Prostate gland (tissue), 2 donors: ENCODE results near the gene SCIMP. TPM values are rescaled to one million over a fixed set of nuclear protein-coding genes. Genes with fewer than 3 reads are reported as not detected.
"Not testable (repeated sequence)": the region's sequence is repeated elsewhere in the genome, so short reads cannot be mapped to it uniquely, and the experiment has no call there.

Source experiments
- DNase-seq: peaks from one replicate; pipeline ENCODE4 v3.0.0-alpha.2; 2019; ENCODE audit warnings: low spot score
- H3K27ac ChIP-seq, 2 donors: fragments of 200-600 bp; sonication (generic); 2 replicates each; pipeline ENCODE4 v1.5.1; 2017 to 2019
- H3K27me3 ChIP-seq: fragments of 200-600 bp; sonication (generic); replicated peaks from 2 replicates; pipeline ENCODE4 v1.5.1; 2019; ENCODE audit not compliant: insufficient read depth
- H3K36me3 ChIP-seq, 2 donors: fragments of 200-600 bp; sonication (generic); 1 replicate in 1 of 2; 2 replicates in 1 of 2; pipeline versions ENCODE4 v1.5.1 to v1.8.1; 2017 to 2019
- H3K4me1 ChIP-seq: fragments of 200-600 bp; sonication (generic); replicated peaks from 2 replicates; pipeline ENCODE4 v1.5.1; 2019
- H3K4me3 ChIP-seq, 2 donors: fragments of 200-600 bp; sonication (generic); 2 replicates each; pipeline ENCODE4 v1.5.1; 2017 to 2019
- H3K9me3 ChIP-seq: fragments of 200-600 bp; sonication (generic); 2 replicates; pipeline ENCODE4 v1.5.1; 2017
- CTCF ChIP-seq, 4 experiments: fragments of 200-600 bp in 2 of 4; fragments of 450-650 bp in 2 of 4; sonication (generic) in 2 of 4; IDR thresholded peaks; 1 replicate in 3 of 4; 2 replicates in 1 of 4; pipeline ENCODE4 v1.5.1; 2016 to 2019; ENCODE audit warnings: antibody characterized with exemption in 4 of 4, mild to moderate bottlenecking in 2 of 4, moderate library complexity in 2 of 4
- POLR2A ChIP-seq: fragments of 450-650 bp; IDR thresholded peaks from one replicate; pipeline ENCODE4 v1.6.1; 2016; ENCODE audit warnings: antibody characterized with exemption, mild to moderate bottlenecking
- POLR2AphosphoS5 ChIP-seq: sonication (generic); formaldehyde crosslinking; IDR thresholded peaks from one replicate; pipeline ENCODE4 v1.6.1; 2017; ENCODE audit warnings: antibody characterized with exemption
- WGBS: methylation state at CpG from one replicate; pipeline ENCODE4 v1.1.5; 2018; 5-methylcytosine and 5-hydroxymethylcytosine counted together
- intact Hi-C: fragments of 100-400 bp; cut with DNase I; formaldehyde crosslinking; loops from one replicate; pipeline ENCODE4 v1.14.2; 2022
- total RNA-seq, 2 donors: library from RNA; depleted of rRNA; stranded (reverse); fragments of >200 nt; gene quantifications; one replicate each; pipeline ENCODE4 v1.1.0, GENCODE V29; 2016

Gene SCIMP
- total RNA-seq, 2 donors from 2014 or later, result 0.68 to 2.3 TPM

GRCh38 chr17:5241861-5242671, 7.4 kb upstream of the SCIMP start:
- WGBS, result 25% methylated on average over 10 of the region's 10 CpGs
- intact Hi-C loops, result no loop called here
- Histone ChIP-seq H3K27ac (peak overlapping the region in 1 of 2 donors; percentile 42), H3K9me3 (no peaks in the 10 kb centered on the region), H3K4me1 (no peaks in the 10 kb centered on the region), H3K4me3 (no peak overlapping the region), H3K27me3 (no peaks in the 10 kb centered on the region), H3K36me3 (no peaks in the 10 kb centered on the region)
- TF ChIP-seq CTCF (IDR thresholded peaks at IDR 0.05) (no peak), POLR2A (no peak)
- DNase-seq, result no peak

GRCh38 chr17:5239769-5240168, 5.1 kb upstream of the SCIMP start:
- 77% methylated on average over 7 of the region's 7 CpGs for WGBS
- intact Hi-C loops, H3K27ac ChIP-seq, H3K36me3 ChIP-seq, H3K4me3 ChIP-seq, DNase-seq, H3K4me1 ChIP-seq, H3K27me3 ChIP-seq, H3K9me3 ChIP-seq: not testable (repeated sequence)

DNA sequence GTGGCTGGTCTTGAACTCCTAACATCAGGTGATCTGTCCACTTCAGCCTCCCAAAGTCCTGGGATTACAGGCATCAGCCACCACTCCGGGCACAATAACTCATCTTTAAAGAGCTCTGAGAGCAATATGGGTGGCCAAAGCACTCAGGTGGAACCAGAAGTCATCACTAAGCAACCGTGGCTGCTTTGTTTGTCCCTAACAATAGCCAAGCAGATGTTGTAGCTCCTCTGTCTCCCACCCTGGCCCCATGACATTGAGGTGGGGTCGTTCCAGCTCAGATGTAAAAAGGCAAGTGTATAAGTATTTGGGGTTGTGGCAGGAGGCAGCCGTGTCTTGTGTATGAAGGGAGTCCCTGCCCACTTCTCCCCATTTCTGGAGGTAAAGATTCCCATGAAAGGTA, 3.7 kb upstream of the SCIMP start:
- Histone ChIP-seq H3K4me1 (no peaks in the 10 kb centered on the region), H3K27me3 (no peaks in the 10 kb centered on the region), H3K9me3 (no peaks in the 10 kb centered on the region), H3K27ac (no peak overlapping the region), H3K36me3 (no peaks in the 10 kb centered on the region), H3K4me3 (no peak overlapping the region)
- intact Hi-C loops, result no loop called here
- TF ChIP-seq POLR2A, result no peak
- no peak for TF ChIP-seq CTCF (IDR thresholded peaks at IDR 0.05)
- no peak for TF ChIP-seq POLR2AphosphoS5
- no peak for DNase-seq
- WGBS, result 33% methylated on average over 4 of the region's 4 CpGs

DNA sequence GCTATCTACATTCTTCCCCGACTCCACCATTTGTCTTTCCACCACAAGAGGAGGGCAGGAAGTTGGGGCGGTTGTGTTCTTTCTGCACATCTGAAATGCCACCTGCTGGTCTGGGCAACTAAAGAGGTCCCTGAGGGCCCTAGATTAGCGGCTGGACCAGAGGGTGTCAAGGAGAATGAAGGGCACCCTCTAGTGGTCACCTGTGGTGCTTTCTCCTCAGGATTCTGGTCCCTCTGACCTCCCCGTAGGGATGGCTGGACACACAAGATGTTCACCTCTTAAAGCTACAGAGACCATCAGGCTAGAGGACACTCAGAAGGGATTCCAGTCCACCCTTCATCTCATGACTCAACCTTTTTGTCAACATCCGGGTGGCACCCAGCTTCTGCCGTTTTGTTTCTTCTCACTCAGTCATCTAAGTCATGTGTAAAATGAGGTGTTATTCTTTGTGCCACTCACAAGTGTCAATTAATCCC, 2.9 kb upstream of the SCIMP start:
- intact Hi-C loops, result no loop called here
- no peak overlapping the region for H3K4me3 ChIP-seq
- 35% methylated on average over 5 of the region's 6 CpGs for WGBS
- no peaks in the 10 kb centered on the region for H3K27me3 ChIP-seq
- no peaks in the 10 kb centered on the region for H3K4me1 ChIP-seq
- peak; percentile 36 for DNase-seq
- H3K9me3 ChIP-seq, result no peaks in the 10 kb centered on the region
- H3K36me3 ChIP-seq, result no peaks in the 10 kb centered on the region
- no peak for TF ChIP-seq POLR2A
- TF ChIP-seq POLR2AphosphoS5, result peak; percentile 39
- TF ChIP-seq CTCF (IDR thresholded peaks at IDR 0.05), result peak; percentile 25 to 66 (median 58)
- no peak overlapping the region for H3K27ac ChIP-seq

DNA sequence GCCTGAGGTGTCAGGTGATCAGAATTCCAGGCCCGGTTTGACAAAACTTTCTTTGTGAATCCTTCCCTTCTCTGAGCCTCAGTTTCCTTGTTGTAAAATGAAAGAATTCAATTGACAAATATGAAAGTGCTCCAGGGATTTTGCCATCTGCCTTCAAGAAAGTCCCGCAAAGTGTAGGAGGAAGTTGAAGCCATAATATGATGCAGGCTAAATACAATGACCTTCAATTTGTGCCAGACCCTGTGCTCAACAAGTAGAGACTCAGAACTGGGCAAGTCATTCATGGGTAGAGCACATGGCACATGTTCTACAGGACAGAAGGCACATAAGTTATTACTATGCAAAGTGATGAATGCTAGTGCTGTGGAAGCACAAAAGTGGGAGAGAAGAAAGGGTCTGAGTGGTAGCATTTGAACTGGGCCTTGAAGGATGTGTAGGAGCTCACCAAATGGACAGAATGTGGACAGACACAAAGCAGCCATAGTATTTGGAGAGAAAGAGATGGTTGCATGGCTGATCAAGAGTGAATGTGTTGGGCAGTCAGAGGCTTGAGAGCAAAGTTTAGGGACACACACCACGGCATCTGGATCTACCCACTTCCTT, 2.4 kb upstream of the SCIMP start:
- Histone ChIP-seq H3K27me3 (no peaks in the 10 kb centered on the region), H3K27ac (no peak overlapping the region), H3K36me3 (no peaks in the 10 kb centered on the region), H3K4me1 (no peaks in the 10 kb centered on the region), H3K4me3 (no peak overlapping the region), H3K9me3 (no peaks in the 10 kb centered on the region)
- WGBS, result 77% methylated on average over 3 of the region's 3 CpGs
- TF ChIP-seq POLR2AphosphoS5, result no peak
- no peak for TF ChIP-seq CTCF (IDR thresholded peaks at IDR 0.05)
- TF ChIP-seq POLR2A, result no peak
- DNase-seq, result no peak
- intact Hi-C loops, result no loop called here

- H3K27me3 ChIP-seq, DNase-seq, H3K4me1 ChIP-seq, H3K9me3 ChIP-seq, intact Hi-C loops, H3K4me3 ChIP-seq, H3K36me3 ChIP-seq, H3K27ac ChIP-seq: not testable (repeated sequence)
- 96% methylated on average over 7 of the region's 7 CpGs for WGBS
Observed at GRCh38 chr17:5233492-5233891, 1.2 kb downstream of the SCIMP start.
